Activated CD8-positive, alpha-beta T cell treated with anti-CD3 and anti-CD28 coated beads, Interleukin-2, amount 10 ng/mL, durations not matched to agents 7 days and 5 days (primary cell): Measurements from ENCODE around the gene MERTK. TPM values are rescaled to one million over a fixed set of nuclear protein-coding genes. Genes with fewer than 3 reads are reported as not detected.

Source experiments
- ATAC-seq: fragments of 150-1000 bp; cut with Tn5 transposase; one replicate; pipeline ENCODE4 v1.10.0; 2021; ENCODE audit warnings: moderate library complexity
- CTCF ChIA-PET: fragments of 350-600 bp; sonication (Branson Sonifier 250); formaldehyde crosslinking; loops from one replicate; lab custom pipeline; 2021; ENCODE audit warnings: antibody characterized with exemption; lab: Charles Lee
- POLR2A ChIA-PET: fragments of 350-600 bp; sonication (Branson Sonifier 250); formaldehyde crosslinking; loops from one replicate; lab custom pipeline; 2021; ENCODE audit warnings: antibody characterized with exemption; lab: Charles Lee
- DNase-seq: peaks from one replicate; pipeline ENCODE4 v3.0.0-alpha.2; 2020
- H3K27ac Mint-ChIP-seq: one replicate; pipeline ENCODE4 v1.8.0; 2021; ENCODE audit warnings: mild to moderate bottlenecking, mixed read lengths
- H3K27me3 Mint-ChIP-seq: one replicate; pipeline ENCODE4 v1.8.0; 2021; ENCODE audit warnings: low read depth, mixed read lengths
- H3K36me3 Mint-ChIP-seq: one replicate; pipeline ENCODE4 v1.8.0; 2021; ENCODE audit warnings: low read depth, mixed read lengths
- H3K4me1 Mint-ChIP-seq: one replicate; pipeline ENCODE4 v1.8.0; 2021; ENCODE audit warnings: low read depth, mixed read lengths
- H3K4me3 Mint-ChIP-seq: one replicate; pipeline ENCODE4 v1.8.0; 2021; ENCODE audit warnings: mild to moderate bottlenecking, mixed read lengths
- H3K9me3 Mint-ChIP-seq: one replicate; pipeline ENCODE4 v1.8.0; 2022; ENCODE audit warnings: mixed read lengths; ENCODE audit not compliant: insufficient read depth
- total RNA-seq, 2 experiments: library from RNA; stranded (reverse); gene quantifications; one replicate each; pipeline ENCODE4 v1.2.3, GENCODE V29; 2021

Gene MERTK
- total RNA-seq, 2 experiments from 2014 or later, result 0.10 to 0.21 TPM

- Mint-ChIP-seq H3K4me3 (no peak overlapping the region), H3K4me1 (no peaks in the 10 kb centered on the region), H3K36me3 (no peaks in the 10 kb centered on the region), H3K9me3 (no peaks in the 10 kb centered on the region), H3K27ac (no peak overlapping the region), H3K27me3 (peaks cover 21% of the 10 kb centered on the region)
- ChIA-PET CTCF (interaction anchor here (2.4 kb wide), 1 partner anchor 10 kb away, joined by 5 read pairs; no protein-coding TSS in a partner anchor), POLR2A (no interaction called here)
- ATAC-seq, result no peak
- no peak for DNase-seq
These were observed 68.6 kb downstream of the MERTK start for GRCh38 chr2:111967018-111967417.

- Mint-ChIP-seq H3K9me3 (no peaks in the 10 kb centered on the region), H3K4me3 (no peak overlapping the region), H3K27ac (no peak overlapping the region), H3K27me3 (peaks cover 29% of the 10 kb centered on the region), H3K36me3 (no peaks in the 10 kb centered on the region), H3K4me1 (peaks cover 4% of the 10 kb centered on the region)
- no peak for ATAC-seq
- DNase-seq, result no peak
- ChIA-PET CTCF (no interaction called here), POLR2A (no interaction called here)
These were observed 72.0 kb downstream of the MERTK start for GRCh38 chr2:111970453-111970852.

DNA sequence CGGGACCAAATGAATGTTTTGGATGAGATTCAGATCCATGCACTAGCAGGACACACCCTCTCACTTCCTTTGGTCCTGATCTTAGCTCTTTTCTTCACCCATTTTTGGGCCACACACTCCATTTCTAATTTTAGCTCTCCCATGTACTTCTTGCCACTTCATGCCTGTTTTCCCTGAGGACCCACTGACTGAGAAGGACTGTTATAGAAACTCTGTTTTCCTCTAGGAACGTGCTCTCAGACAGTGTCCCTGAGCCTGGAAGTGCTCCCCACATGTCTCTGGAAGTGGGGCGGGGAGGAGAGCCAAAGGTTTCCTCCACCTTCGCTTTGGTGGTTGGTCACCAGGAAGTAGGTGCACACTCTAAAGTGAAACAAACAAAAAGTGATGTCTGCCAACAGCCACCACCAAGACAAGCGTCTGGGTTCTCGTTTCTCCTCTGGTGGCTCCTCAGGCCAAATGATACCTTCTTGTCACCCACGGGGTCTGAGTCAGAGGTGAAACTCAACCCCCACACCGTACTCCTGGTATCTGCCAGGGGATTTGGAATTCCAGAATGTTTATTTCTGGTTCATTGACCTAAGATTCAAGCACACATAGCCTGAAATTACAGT is 74.7 kb downstream of the MERTK start:
- Mint-ChIP-seq H3K4me3 (no peak overlapping the region), H3K9me3 (no peaks in the 10 kb centered on the region), H3K27ac (no peak overlapping the region), H3K27me3 (peaks cover 25% of the 10 kb centered on the region), H3K36me3 (no peaks in the 10 kb centered on the region), H3K4me1 (peaks cover 4% of the 10 kb centered on the region)
- DNase-seq, result no peak
- ChIA-PET POLR2A (no interaction called here), CTCF (no interaction called here)
- ATAC-seq, result no peak

GRCh38 chr2:111973701-111974100 is 75.3 kb downstream of the MERTK start:
- H3K27me3 Mint-ChIP-seq, result peaks cover 28% of the 10 kb centered on the region
- no peak for ATAC-seq
- no peak for DNase-seq
- CTCF ChIA-PET, result no interaction called here
- H3K36me3 Mint-ChIP-seq, result no peaks in the 10 kb centered on the region
- no peak overlapping the region for H3K27ac Mint-ChIP-seq
- H3K4me3 Mint-ChIP-seq, result no peak overlapping the region
- peaks cover 4% of the 10 kb centered on the region for H3K4me1 Mint-ChIP-seq
- H3K9me3 Mint-ChIP-seq, result no peaks in the 10 kb centered on the region
- POLR2A ChIA-PET, result no interaction called here

GRCh38 chr2:111975053-111975552 is 76.7 kb downstream of the MERTK start:
- H3K27ac Mint-ChIP-seq, result no peak overlapping the region
- H3K4me1 Mint-ChIP-seq, result peaks cover 4% of the 10 kb centered on the region
- no peak overlapping the region for H3K4me3 Mint-ChIP-seq
- CTCF ChIA-PET, result no interaction called here
- H3K9me3 Mint-ChIP-seq, result no peaks in the 10 kb centered on the region
- H3K27me3 Mint-ChIP-seq, result peaks cover 30% of the 10 kb centered on the region
- no peak for ATAC-seq
- DNase-seq, result no peak
- POLR2A ChIA-PET, result no interaction called here
- H3K36me3 Mint-ChIP-seq, result no peaks in the 10 kb centered on the region

DNA sequence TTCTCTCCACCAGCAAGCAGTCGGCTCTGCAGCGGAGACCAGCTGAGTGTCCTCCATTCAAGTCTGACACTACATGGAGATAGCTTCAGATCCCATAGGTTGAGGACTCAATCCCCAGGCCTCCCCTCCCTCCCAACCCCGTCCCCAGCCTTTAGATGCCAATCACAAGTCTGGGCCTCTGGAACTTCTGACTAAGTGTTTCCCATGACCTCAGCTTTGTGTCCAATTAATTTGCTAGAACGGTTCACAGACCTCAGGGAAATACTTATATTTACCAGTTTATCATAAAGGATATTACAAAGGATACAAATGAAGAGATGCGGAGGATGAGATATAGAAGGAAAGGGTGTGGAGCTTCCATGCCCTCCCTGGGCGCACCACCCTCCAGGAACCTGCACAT is 77.4 kb downstream of the MERTK start:
- Mint-ChIP-seq H3K9me3 (no peaks in the 10 kb centered on the region), H3K27me3 (peaks cover 30% of the 10 kb centered on the region), H3K4me1 (peaks cover 4% of the 10 kb centered on the region), H3K4me3 (no peak overlapping the region), H3K27ac (no peak overlapping the region), H3K36me3 (no peaks in the 10 kb centered on the region)
- ChIA-PET POLR2A (no interaction called here), CTCF (no interaction called here)
- no peak for ATAC-seq
- DNase-seq, result no peak

DNA sequence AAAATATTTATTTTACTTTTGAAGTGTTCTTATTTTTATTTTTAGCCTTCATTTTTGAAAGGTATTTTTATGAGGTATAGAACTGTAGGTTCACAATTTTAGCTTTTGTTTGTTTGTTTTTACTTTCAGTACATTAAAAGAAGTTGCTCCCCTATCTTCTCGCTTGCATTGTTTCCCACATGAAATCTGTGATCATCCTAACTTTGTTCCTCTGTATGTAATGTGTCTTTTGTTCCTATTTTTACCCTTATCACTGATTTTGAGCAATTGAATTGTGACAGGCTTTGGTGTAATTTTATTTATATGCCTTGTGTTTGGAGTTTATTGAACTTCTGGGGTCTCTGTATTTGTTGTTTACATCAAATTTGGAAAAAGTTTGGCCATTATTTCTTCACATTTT is 78.8 kb downstream of the MERTK start:
- Mint-ChIP-seq H3K27ac (no peak overlapping the region), H3K27me3 (peaks cover 19% of the 10 kb centered on the region), H3K4me3 (no peak overlapping the region), H3K9me3 (no peaks in the 10 kb centered on the region), H3K4me1 (peaks cover 4% of the 10 kb centered on the region), H3K36me3 (no peaks in the 10 kb centered on the region)
- DNase-seq (no peak), ATAC-seq (no peak)
- POLR2A ChIA-PET, result no interaction called here
- CTCF ChIA-PET, result no interaction called here

DNA sequence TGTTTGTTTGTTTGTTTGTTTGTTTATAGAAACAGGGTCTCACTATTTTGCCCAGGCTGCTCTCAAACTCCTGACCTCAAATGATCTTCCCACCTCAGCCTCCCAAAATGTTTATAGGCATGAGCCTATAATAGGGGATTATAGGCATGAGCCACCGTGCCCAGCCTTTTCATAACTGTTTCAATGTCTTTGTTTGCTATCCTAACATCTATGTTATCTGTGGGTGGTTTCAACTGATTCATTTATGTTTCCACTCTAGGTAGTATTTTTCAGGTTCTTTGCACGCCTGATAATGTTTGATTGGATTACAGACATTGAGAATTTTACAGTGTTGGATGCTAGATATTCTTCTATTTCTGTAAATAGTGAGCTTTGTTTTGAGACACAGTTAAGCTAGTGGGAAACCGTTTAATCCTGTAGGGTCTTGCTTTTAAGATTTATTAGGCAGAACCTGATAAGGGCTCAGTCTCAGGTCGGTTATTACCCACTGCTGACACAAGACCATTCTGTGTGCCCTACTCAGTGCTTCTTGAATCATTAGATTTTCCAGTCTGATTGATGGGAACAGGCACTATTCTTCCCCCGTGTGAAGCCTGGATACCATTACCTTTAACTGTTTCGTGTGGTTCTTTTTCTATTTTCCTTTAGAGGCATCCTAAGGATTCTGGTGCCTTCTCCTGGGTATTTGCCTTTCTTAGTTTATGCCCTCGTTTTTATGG is 80.2 kb downstream of the MERTK start:
- Mint-ChIP-seq H3K4me3 (no peak overlapping the region), H3K4me1 (no peaks in the 10 kb centered on the region), H3K9me3 (no peaks in the 10 kb centered on the region), H3K36me3 (no peaks in the 10 kb centered on the region), H3K27ac (no peak overlapping the region), H3K27me3 (peaks cover 15% of the 10 kb centered on the region)
- DNase-seq, result no peak
- ChIA-PET CTCF (interaction anchor here (0.7 kb wide), 1 partner anchor 14 kb away, joined by 5 read pairs; no protein-coding TSS in a partner anchor), POLR2A (no interaction called here)
- no peak for ATAC-seq

DNA sequence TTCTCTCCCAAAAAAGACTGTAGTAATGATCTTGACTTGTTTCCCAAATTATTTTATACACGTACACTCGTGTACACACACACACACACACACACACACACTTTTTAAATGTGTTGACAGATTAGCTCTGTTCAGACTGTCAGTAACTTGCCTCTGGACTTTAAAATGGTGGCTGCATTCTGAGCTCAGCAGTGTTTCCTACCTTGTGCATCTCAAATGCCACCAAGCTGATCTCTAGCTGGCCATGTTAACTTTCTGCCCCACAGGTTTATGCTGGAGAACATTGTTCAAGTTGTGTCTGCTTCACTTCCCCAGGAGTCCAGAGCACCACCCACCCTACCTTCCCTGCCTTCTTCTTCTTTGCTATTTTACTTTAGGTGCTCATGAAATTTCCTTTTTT is 83.3 kb downstream of the MERTK start:
- DNase-seq, result no peak
- no peaks in the 10 kb centered on the region for H3K4me1 Mint-ChIP-seq
- no peak for ATAC-seq
- no peak overlapping the region for H3K4me3 Mint-ChIP-seq
- H3K27ac Mint-ChIP-seq, result no peak overlapping the region
- no peaks in the 10 kb centered on the region for H3K36me3 Mint-ChIP-seq
- peaks cover 15% of the 10 kb centered on the region for H3K27me3 Mint-ChIP-seq
- ChIA-PET CTCF (no interaction called here), POLR2A (no interaction called here)
- H3K9me3 Mint-ChIP-seq, result no peaks in the 10 kb centered on the region

DNA sequence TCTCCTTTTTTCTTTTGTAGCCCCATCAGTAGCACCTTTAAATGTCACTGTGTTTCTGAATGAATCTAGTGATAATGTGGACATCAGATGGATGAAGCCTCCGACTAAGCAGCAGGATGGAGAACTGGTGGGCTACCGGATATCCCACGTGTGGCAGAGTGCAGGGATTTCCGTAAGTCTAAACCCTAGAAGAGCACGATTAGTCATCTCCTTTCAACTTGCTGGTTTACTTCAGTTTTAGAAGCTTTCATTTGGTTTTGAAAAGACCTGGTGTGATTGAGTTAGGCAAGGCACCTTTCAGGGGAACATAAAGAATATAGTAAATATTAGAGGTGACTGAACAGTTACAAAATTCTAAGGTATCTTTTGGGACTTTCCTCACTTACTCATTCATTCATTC is 84.4 kb downstream of the MERTK start:
- Mint-ChIP-seq H3K36me3 (no peaks in the 10 kb centered on the region), H3K27me3 (peaks cover 8% of the 10 kb centered on the region), H3K4me3 (no peak overlapping the region), H3K27ac (no peak overlapping the region), H3K9me3 (no peaks in the 10 kb centered on the region), H3K4me1 (no peaks in the 10 kb centered on the region)
- ATAC-seq (no peak), DNase-seq (no peak)
- CTCF ChIA-PET, result no interaction called here
- POLR2A ChIA-PET, result no interaction called here

DNA sequence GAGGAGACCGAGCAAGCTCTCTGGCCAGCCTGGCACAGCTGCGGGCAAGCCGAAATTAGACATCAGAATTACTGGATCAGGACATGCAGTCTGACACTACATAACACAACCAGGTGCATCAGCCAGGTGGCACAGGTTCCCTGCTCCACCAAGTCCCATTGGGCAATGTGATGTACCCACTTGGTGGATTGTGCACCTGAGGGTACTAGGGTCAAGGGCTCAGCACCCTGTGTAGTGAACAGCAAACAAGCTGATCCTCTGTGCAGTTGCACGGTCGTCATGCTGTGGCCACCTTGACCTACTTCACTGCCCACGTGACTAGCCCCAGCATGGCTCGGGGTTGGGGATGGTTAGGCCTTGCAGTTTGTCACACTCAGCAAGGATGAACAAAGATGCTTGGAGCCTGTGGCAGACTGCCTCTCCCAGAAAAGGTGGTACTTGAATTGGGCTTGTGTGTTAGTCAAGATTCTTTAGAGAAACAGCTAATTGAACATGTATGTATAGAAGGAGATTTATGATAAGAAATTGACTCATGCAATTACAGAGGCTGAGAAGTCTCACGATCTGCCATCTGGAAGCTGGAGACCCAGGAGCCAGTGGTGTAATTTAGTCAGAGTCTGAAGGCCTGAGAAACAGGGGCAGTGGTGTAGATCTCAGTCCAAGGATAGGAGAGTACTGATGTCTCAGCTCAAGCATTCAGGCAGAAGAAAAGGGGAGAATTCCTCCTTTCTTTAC is 85.2 kb downstream of the MERTK start:
- H3K27ac Mint-ChIP-seq, result no peak overlapping the region
- CTCF ChIA-PET, result interaction anchor here (0.9 kb wide), 1 partner anchor 32 kb away, joined by 3 read pairs; no protein-coding TSS in a partner anchor
- peaks cover 5% of the 10 kb centered on the region for H3K27me3 Mint-ChIP-seq
- POLR2A ChIA-PET, result interaction anchor here (0.6 kb wide), 1 partner anchor 67 kb away, joined by 3 read pairs; no protein-coding TSS in a partner anchor
- DNase-seq (no peak), ATAC-seq (no peak)
- H3K9me3 Mint-ChIP-seq, result no peaks in the 10 kb centered on the region
- H3K36me3 Mint-ChIP-seq, result no peaks in the 10 kb centered on the region
- no peaks in the 10 kb centered on the region for H3K4me1 Mint-ChIP-seq
- H3K4me3 Mint-ChIP-seq, result no peak overlapping the region

- no peaks in the 10 kb centered on the region for H3K9me3 Mint-ChIP-seq
- CTCF ChIA-PET, result interaction anchor here (0.9 kb wide), 1 partner anchor 32 kb away, joined by 3 read pairs; no protein-coding TSS in a partner anchor
- H3K36me3 Mint-ChIP-seq, result no peaks in the 10 kb centered on the region
- DNase-seq, result no peak
- H3K27me3 Mint-ChIP-seq, result peaks cover 3% of the 10 kb centered on the region
- no peak overlapping the region for H3K4me3 Mint-ChIP-seq
- no peak for ATAC-seq
- no peaks in the 10 kb centered on the region for H3K4me1 Mint-ChIP-seq
- POLR2A ChIA-PET, result interaction anchor here (0.6 kb wide), 1 partner anchor 67 kb away, joined by 3 read pairs; no protein-coding TSS in a partner anchor
- no peak overlapping the region for H3K27ac Mint-ChIP-seq
These were observed 85.8 kb downstream of the MERTK start for GRCh38 chr2:111984213-111984604.
